RWPE1 (cell line): ENCODE results near the gene MYF6.

Experiments used
- CTCF ChIA-PET: fragments of 350-600 bp; sonication (Branson Sonifier 250); formaldehyde crosslinking; extraction: SDS; loops from one replicate; lab custom pipeline; 2021; lab: Yijun Ruan, JAX
- POLR2A ChIA-PET: fragments of 400-600 bp; formaldehyde crosslinking; extraction: SDS; loops from one replicate; lab custom pipeline; 2020; ENCODE audit warnings: antibody characterized with exemption; ENCODE audit not compliant: low non-redundant PET; lab: Yijun Ruan, JAX
- DNase-seq: peaks from one replicate; pipeline ENCODE4 v3.0.0; 2012; ENCODE audit warnings: low spot score
- H3K27ac ChIP-seq: fragments of 450-650 bp; 2 replicates; pipeline ENCODE4 v1.5.1; 2017
- CTCF ChIP-seq: fragments of 450-650 bp; conservative IDR thresholded peaks from 2 replicates; pipeline ENCODE4 v1.5.1; 2017; ENCODE audit warnings: low read depth, mild to moderate bottlenecking

Gene MYF6

DNA sequence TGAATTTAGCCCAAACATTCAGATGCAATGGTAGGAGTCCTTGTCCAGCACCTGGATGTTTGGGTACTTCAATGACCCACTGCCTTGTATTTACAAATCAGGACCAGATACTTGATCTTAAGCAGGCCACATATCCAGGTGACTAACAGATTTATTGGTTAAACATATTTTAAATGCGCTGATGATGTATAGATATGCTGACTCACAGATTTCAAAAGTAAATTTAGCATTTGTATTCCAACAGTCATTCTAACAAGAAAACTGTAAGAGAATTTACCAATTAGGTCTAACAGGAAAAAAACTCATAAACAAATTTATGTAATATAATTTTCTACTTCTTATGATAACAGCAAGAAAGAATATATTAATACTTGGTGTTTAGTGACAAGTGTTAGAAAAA lies 29.4 kb upstream of the MYF6 start:
- H3K27ac ChIP-seq: no peak overlapping the region
- TF ChIP-seq CTCF: no peak
- ChIA-PET CTCF (no interaction called here), POLR2A (no interaction called here)
- no peak for DNase-seq

DNA sequence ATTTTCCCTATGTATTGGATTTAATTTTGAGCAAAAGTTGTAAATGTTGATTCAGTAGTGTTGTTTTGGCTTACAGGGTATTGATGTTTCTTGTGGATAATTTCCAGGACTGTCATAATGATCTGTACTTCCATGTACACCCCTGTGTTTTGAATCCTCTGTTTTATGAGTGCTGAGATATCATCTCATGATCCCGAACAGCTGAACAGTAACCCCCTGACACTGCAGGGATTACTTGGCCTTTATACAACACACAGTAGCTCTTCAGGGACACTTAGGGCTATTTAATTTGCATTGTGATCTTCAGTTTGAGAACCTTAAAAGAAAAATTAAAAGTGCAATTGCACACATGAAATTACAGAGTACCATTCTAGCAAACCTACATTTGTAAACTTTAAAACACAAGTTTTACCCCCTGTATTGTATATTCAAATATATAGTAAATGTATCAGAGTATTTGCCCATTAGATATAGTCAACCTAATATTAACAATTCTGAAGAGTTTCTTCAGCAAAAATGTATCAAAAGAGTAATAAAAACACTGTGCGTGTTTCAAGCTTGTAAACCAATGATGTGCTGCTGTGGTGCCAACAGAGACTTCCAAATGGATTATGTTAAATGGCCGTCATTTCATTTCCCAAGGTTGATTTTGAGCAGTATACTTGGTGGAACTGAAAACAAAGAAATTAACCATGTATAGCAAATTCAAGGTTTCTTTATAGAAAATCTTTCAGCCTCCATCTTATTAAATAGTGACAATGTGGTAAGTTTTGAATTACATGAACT lies 27.9 kb upstream of the MYF6 start:
- POLR2A ChIA-PET: no interaction called here
- no peak for DNase-seq
- H3K27ac ChIP-seq: no peak overlapping the region
- CTCF ChIA-PET: no interaction called here
- TF ChIP-seq CTCF: no peak

- H3K27ac ChIP-seq: no peak overlapping the region
- no peak for DNase-seq
- ChIA-PET POLR2A (no interaction called here), CTCF (interaction anchor here (0.7 kb wide), 1 partner anchor 254 kb away, joined by 3 read pairs; no protein-coding TSS in a partner anchor)
- TF ChIP-seq CTCF: no peak
Observed at GRCh38 chr12:80681287-80681686, 26.1 kb upstream of the MYF6 start.

- DNase-seq: no peak
- ChIA-PET POLR2A (no interaction called here), CTCF (interaction anchor here (0.7 kb wide), 1 partner anchor 254 kb away, joined by 3 read pairs; no protein-coding TSS in a partner anchor)
- TF ChIP-seq CTCF: no peak
- no peak overlapping the region for H3K27ac ChIP-seq
Observed at GRCh38 chr12:80681786-80682185, 25.6 kb upstream of the MYF6 start.

DNA sequence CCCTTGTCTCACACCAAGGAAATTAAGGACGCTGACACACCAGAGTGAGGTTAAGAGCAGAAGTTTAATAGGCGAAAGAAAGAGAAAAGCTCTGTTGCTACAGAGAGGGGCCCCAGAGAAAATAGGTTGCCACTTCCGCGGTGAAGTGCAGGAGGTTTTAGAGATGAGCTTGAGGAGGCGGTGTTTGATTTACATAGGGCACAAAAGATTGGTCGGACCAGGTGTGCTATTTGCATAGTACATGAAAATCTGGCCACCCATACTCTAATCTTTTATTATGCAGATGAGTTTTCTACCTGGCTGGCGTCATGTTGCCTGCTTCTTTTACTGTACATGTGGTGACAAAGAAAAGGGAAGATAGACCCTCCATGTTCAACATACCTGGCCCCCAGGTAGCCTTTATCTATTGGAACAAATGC lies 23.3 kb upstream of the MYF6 start:
- TF ChIP-seq CTCF: no peak
- ChIA-PET CTCF (no interaction called here), POLR2A (no interaction called here)
- no peak for DNase-seq
- H3K27ac ChIP-seq: no peak overlapping the region

GRCh38 chr12:80690090-80690489 lies 17.3 kb upstream of the MYF6 start:
- DNase-seq: no peak
- ChIA-PET CTCF (no interaction called here), POLR2A (no interaction called here)
- no peak for TF ChIP-seq CTCF
- H3K27ac ChIP-seq: no peak overlapping the region
